ENCODE results near the gene PARD3B. TPM values are rescaled to one million over a fixed set of nuclear protein-coding genes. Genes with fewer than 3 reads are reported as not detected.

The PARD3B gene
- total and polyA plus RNA-seq, 8 donors: 1.8 to 42.6 (median 15.1) TPM

DNA sequence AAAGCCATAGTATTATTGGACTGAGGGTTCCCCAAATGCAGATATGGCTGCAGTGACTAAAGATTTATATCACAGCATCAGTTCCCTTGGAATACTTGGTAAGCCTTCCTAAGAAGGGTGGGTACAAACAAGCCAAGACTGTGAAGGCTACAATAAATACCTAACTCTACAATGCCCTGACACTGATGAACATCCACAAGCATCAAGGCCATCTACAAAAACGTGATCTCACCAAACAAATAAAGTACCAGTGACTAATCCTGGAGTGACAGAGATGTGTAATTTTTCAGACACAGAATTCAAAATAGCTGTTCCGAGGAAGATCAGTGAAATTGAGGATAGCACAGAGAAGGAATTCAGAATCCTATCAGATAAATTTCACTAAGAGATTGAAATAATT is 254.5 kb downstream of the PARD3B start:
- H3K4me1 ChIP-seq: no peaks in the 10 kb centered on the region
- intact Hi-C loops (cut with DNase I; ENCODE audit: low total_unique reads): no loop called here
- WGBS, 5 donors: 68 to 87% (median 72%) methylated on average over 2 of the region's 2 CpGs

DNA sequence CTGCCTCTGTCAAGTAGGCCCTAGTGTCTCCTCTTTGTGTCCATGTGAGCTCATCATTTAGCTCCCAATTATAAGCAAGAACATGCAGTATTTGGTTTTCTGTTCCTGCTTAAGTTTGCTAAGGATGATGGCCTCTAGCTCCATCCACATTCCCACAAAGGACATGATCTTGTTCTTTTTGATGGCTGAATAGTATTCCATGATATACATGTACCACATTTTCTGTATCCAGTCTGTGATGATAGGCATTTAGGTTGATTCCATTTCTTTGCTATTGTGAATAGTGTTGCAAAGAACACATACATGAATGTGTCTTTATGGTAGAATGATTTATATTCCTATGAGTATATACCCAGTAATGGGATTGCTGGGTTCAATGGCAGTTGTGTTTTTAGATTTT is 263.2 kb downstream of the PARD3B start:
- H3K36me3 ChIP-seq: no peaks in the 10 kb centered on the region
- peaks cover 0 to 43% (median 17%) of the 10 kb centered on the region in 4 donors for H3K9me3 ChIP-seq
- intact Hi-C loops (cut with DNase I; ENCODE audit: low total_unique reads): no loop called here
- H3K4me3 ChIP-seq: no peak overlapping the region
- no peaks in the 10 kb centered on the region for H3K27me3 ChIP-seq
- H3K27ac ChIP-seq: no peak overlapping the region
- TF ChIP-seq, protein P1, sequence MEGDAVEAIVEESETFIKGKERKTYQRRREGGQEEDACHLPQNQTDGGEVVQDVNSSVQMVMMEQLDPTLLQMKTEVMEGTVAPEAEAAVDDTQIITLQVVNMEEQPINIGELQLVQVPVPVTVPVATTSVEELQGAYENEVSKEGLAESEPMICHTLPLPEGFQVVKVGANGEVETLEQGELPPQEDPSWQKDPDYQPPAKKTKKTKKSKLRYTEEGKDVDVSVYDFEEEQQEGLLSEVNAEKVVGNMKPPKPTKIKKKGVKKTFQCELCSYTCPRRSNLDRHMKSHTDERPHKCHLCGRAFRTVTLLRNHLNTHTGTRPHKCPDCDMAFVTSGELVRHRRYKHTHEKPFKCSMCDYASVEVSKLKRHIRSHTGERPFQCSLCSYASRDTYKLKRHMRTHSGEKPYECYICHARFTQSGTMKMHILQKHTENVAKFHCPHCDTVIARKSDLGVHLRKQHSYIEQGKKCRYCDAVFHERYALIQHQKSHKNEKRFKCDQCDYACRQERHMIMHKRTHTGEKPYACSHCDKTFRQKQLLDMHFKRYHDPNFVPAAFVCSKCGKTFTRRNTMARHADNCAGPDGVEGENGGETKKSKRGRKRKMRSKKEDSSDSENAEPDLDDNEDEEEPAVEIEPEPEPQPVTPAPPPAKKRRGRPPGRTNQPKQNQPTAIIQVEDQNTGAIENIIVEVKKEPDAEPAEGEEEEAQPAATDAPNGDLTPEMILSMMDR (IDR thresholded peaks at IDR 0.05): no peak
- no peak for TF ChIP-seq POLR2A (IDR thresholded peaks at IDR 0.05)
- TF ChIP-seq POLR2AphosphoS5 (IDR thresholded peaks at IDR 0.05): no peak
- TF ChIP-seq EP300 (IDR thresholded peaks at IDR 0.05): no peak
- DNase-seq: no peak
- no peaks in the 10 kb centered on the region for H3K4me1 ChIP-seq

More for the DNA sequence above, 254.5 kb downstream of the PARD3B start:
- no peaks in the 10 kb centered on the region for H3K36me3 ChIP-seq
- no peaks in the 10 kb centered on the region for H3K27me3 ChIP-seq
- no peak overlapping the region for H3K4me3 ChIP-seq
- TF ChIP-seq EP300 (IDR thresholded peaks at IDR 0.05): no peak
- TF ChIP-seq POLR2A (IDR thresholded peaks at IDR 0.05): no peak
- TF ChIP-seq POLR2AphosphoS5 (IDR thresholded peaks at IDR 0.05): no peak
- TF ChIP-seq, protein P1 (IDR thresholded peaks at IDR 0.05): no peak
- DNase-seq: no peak
- no peaks in the 10 kb centered on the region for H3K9me3 ChIP-seq
- H3K27ac ChIP-seq: no peak overlapping the region

DNA sequence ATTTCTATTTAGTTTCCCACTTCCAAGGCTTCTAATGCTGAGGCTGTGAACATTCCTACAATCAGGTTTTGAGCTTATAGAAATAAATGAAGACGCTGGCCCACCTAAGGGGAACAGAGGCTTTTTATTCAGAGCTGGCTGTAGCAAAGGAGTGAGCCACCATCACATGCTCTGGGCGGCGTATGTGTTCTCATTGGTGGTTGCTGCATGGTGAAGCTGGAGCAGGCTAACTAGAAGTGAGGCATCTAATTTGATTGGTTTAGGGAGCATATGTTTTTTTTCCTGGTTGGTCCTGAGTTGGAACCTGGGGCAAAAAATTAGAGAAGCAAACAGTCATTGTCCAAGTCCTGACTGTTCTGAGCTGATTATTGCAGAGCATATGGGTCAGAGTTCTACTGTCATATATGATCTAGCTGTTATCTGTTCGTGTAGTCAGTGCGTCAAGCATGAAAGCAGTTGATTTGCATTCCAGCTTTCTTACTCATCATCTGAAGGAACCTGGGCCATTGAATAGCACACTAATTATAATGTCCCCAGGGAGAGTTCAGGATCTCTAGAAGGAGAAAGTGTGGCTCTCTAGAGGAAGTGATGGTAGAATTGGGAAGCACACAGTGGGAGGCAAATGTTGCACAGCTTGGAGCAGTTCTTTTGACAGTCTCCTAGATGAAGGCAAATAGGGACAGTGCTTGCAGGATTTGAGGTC is 279.6 kb downstream of the PARD3B start:
- DNase-seq: no peak
- H3K27me3 ChIP-seq: no peaks in the 10 kb centered on the region
- TF ChIP-seq EP300 (IDR thresholded peaks at IDR 0.05): no peak
- TF ChIP-seq, protein P1 (IDR thresholded peaks at IDR 0.05): no peak
- no peak for TF ChIP-seq POLR2AphosphoS5 (IDR thresholded peaks at IDR 0.05)
- TF ChIP-seq POLR2A (IDR thresholded peaks at IDR 0.05): no peak
- 83 to 96% (median 91%) methylated on average over 5 of the region's 5 CpGs for WGBS, 5 donors
- no peaks in the 10 kb centered on the region for H3K36me3 ChIP-seq
- peaks cover 0 to 5% (median 2%) of the 10 kb centered on the region in 4 donors for H3K9me3 ChIP-seq
- intact Hi-C loops (cut with DNase I; ENCODE audit: low total_unique reads): no loop called here
- no peak overlapping the region for H3K27ac ChIP-seq
- no peaks in the 10 kb centered on the region for H3K4me1 ChIP-seq
- H3K4me3 ChIP-seq: no peak overlapping the region

DNA sequence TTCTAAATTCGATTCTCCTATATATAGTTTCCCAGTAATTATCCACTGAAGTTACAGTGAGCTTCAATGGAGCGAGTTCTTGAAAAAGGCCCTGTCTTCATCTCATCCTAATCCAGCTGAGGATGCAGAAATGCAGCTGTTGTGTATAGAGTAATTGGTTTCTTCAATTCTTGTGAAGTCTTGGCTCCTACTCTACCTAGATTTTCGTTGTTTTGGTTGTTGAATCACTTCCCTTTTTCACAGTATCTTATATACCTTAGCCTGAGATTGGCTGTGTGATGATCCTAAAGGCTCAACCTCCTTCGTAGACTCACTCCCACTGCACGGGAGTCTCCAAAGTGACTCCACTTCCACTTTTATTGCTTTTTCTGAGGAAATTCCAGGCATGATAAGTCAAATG is 280.4 kb downstream of the PARD3B start:
- Histone ChIP-seq H3K36me3 (no peaks in the 10 kb centered on the region), H3K27me3 (no peaks in the 10 kb centered on the region), H3K4me3 (no peak overlapping the region), H3K9me3 (peaks cover 0 to 5% (median 2%) of the 10 kb centered on the region in 4 donors), H3K27ac (no peak overlapping the region), H3K4me1 (no peaks in the 10 kb centered on the region)
- DNase-seq: no peak
- WGBS, 5 donors: 86 to 91% (median 91%) methylated on average over 5 of the region's 5 CpGs
- intact Hi-C loops (cut with DNase I; ENCODE audit: low total_unique reads): no loop called here
- TF ChIP-seq POLR2A (IDR thresholded peaks at IDR 0.05) (no peak), POLR2AphosphoS5 (IDR thresholded peaks at IDR 0.05) (no peak), EP300 (IDR thresholded peaks at IDR 0.05) (no peak)
- TF ChIP-seq, protein P1 (IDR thresholded peaks at IDR 0.05): no peak

All from stomach (tissue), 9 donors.